GM12872 (cell line): ENCODE measurements around the gene RAB6B.

Experiments used
- CTCF ChIP-seq: IDR thresholded peaks from 3 replicates; pipeline ENCODE4 v1.5.1; 2011; ENCODE audit warnings: low read depth, mild to moderate bottlenecking, low read length, moderate library complexity; ENCODE audit not compliant: insufficient read depth

RAB6B gene

DNA sequence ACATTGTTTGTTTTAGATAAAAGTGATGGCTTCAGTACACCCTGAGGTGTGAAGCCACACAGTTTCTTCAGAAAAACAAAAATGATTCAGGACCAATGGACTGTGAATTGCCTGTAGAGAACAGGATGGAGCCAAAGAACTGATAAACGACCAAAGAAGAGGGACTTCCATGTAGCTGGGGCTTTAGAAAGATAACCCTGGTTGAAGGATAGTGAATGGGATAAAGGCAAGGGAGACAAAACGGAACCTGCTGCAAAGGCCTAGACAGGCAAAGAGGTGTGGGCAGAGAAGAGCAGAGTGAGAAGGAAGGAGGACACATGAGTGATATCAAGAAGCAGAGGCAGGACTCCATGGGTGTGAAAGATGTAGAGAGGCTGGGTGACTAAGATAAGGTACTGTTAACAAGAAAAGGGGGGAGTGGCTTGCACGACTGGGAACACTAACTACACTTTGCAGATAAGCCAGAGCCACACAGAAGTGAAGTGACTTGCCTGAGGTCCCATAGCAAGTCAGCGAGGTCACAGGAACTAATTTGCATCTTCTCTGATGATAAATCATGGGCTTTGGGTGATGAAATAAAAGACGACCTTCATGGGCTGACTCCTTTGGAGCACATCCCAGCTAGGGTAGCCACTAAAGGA is 44.3 kb downstream of the RAB6B start:
- TF ChIP-seq CTCF = no peak

DNA sequence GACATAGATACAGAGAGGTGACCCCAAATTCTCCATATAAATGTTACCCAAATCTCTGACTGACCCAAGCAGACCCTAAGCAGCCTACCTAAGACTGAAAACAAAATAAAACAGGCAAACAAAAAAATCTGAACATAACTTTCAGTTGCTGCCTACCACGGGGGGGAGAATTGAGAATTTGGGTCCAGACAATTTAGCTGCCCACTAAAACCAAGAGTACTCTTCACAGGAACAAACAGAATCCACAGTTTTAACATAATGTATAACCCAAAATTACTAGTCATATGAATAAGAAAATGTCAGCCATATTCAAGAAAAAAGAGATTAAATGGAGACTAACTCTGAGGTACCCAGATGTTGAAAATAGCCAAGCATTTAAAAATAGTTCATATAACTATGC is 45.6 kb downstream of the RAB6B start:
- no peak for TF ChIP-seq CTCF

DNA sequence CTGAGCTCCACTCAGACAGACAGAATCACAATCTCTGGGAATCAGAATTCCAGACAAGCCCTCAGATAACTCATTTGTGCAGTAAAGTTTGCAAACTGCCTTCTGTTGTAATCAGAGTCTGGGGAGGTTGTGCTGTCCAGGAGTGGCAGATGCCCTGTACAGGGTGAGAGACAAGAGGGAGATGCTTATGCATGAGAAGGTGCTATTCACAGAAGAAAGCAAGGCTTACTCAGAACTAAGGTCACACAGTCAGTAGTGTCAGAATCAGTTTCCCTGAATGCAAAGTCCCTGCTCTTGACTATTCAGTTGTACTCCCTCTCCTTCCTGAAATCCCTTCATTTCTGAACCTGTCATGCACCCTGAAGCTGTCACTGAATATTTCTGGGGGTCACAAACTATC is 46.3 kb downstream of the RAB6B start:
- TF ChIP-seq CTCF = no peak

DNA sequence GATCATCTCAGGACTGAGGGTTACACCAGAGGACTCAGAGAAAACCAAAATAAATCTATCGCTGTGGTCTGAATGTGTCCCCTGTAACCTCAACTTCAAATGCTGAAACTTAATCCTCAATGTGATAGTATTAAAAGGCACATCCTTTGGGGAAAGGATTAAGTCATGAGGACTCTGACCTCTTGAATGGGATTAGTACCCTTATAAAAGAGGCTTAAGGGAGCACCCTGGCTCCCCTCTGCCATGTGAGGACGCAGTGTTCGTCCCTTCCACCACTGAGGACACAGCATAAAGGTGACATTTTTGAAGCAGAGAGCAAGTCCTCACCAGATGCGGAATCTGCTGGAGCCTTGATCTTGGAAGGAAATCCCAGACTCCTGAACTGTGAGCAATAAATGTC is 50.6 kb downstream of the RAB6B start:
- TF ChIP-seq CTCF = no peak

- TF ChIP-seq CTCF = no peak
Observed at GRCh38 chr3:133843634-133844033, 52.0 kb downstream of the RAB6B start.

DNA sequence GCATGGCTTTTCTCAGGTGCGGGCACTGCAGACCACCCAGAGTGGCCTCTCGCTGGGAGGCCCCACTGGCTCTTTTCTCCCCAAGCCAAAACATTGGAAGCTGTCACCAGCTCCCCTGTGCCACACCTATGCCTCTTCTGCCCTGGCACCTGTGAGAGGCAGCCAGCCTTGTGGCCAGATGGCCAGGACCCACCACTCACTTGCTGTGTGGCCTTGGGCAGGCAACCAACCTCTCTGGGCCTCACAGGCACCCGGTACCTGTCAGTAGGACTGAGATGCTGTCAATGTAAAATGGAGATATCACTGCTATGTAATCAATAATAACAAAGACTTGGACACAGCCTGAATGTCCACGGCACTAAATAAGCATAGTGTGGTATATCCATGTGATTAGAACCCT is 53.5 kb downstream of the RAB6B start:
- TF ChIP-seq CTCF = no peak

DNA sequence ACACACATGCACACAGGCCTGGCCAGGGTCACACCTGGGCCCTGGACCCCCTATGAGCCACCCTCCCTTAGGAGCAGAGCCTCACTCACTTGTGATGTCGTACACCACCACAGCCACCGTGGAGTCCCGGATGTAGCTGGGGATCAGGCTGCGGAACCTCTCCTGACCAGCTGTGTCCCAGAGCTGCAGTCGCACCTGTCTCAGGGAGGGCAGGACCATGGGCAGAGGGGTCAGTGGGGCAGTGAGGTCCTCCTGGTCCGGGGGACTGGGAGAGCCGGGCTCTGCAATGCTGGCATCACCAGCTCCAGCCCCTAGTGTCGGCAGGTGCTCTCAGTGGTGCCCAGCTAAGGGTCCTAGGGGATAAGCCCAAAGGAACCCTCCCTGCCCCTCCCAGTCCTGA is 54.5 kb downstream of the RAB6B start:
- TF ChIP-seq CTCF = no peak
